ENCODE results near the gene PSG3.
"Not testable (repeated sequence)": the region's sequence is repeated elsewhere in the genome, so short reads cannot be mapped to it uniquely, and the experiment has no call there.

Gene PSG3

DNA sequence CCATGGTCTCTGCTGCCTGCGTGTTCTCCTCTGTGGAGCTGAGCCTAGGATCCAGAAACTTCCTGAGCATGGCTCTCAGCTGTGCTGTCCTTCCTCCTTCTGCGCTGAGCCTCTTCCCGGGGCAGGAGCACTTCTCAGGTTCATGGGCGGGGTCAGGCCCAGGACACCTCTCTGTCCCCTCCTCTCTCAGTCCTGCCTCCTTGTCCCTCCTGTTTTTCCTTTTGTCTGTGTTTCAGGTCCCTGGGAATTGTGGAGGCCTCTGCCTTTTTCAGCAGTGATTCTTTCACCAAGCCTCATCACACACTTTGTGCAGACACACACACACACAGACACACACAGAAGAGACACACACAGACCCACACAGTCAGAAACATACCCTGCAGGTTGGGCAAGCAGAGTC is at the start of gene PSG3:
Gene PSG3, minus strand, starts transcription at position 101 of the 400 bp plus-strand sequence. Its CDS starts 97 bp downstream, at position 4.
- not testable (repeated sequence) for DNase-seq (ENCODE audit: low spot score)

- DNase-seq (ENCODE audit: low spot score) = not testable (repeated sequence)
These were observed 48.5 kb upstream of the PSG3 start for GRCh38 chr19:42788766-42789165.

DNA sequence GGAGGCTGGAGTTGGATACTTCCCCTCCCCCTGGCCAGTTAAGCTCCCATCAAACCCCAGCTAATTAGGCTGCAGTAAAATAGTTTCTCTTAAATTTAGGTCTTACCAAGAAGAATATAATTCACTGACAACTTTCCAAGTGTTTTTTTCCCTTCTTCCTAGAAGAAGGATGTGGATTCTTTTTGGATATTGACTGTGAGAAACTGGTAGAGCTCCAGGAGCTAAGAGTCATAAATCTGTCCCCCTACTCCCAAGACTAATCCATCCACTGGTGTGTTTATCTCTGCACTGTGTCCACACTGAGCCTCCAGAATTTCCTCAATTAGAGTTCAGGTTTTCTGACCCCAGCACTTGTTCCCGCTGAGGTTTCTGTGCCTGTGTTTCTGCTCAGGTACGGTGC is 47.5 kb upstream of the PSG3 start:
- not testable (repeated sequence) for DNase-seq (ENCODE audit: low spot score)

GRCh38 chr19:42776750-42777612 is 36.7 kb upstream of the PSG3 start:
- DNase-seq (ENCODE audit: low spot score) = not testable (repeated sequence)

GRCh38 chr19:42774510-42775158 is 34.4 kb upstream of the PSG3 start:
- DNase-seq (ENCODE audit: low spot score) = not testable (repeated sequence)

DNA sequence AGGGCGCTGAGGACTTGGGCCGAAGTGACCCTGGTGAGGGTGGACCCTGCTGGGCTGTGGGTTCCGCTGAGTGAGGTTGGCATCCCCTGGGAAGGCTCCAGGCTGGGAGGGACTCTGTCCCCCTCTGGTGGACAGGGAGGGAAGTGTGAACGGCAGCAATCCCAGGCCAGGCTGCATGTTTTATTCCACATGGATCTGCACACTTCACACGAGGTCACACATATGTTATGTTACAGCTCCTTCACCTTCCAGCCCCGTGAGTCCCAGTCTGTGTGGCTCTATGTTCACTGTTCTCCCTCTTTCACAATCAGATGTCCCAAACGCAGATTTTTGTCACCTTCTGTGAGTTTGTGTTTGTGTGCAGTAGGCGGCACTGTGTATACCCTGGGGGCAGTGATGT is 27.0 kb upstream of the PSG3 start:
- not testable (repeated sequence) for DNase-seq (ENCODE audit: low spot score)

DNA sequence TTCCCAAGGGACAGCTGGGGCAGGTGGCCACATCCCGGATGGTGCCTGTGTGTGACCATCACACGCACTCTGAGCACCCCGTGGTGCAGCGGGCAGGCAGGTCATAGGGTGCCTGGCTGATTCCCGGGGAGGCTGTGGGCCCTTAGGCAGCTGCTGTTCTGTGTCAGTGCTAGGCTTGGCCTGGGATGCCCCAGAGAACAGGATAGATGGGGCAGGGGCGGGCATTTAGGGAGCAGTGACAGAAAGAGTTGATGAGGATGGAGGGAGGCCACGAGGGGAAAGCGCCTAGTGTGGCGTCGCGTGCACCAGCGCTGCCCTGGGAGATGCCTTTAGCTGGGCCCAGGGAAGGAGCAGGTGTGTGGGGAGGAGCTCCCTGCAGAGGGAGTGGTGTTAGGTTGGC is 26.6 kb upstream of the PSG3 start:
- DNase-seq (ENCODE audit: low spot score) = not testable (repeated sequence)

DNA sequence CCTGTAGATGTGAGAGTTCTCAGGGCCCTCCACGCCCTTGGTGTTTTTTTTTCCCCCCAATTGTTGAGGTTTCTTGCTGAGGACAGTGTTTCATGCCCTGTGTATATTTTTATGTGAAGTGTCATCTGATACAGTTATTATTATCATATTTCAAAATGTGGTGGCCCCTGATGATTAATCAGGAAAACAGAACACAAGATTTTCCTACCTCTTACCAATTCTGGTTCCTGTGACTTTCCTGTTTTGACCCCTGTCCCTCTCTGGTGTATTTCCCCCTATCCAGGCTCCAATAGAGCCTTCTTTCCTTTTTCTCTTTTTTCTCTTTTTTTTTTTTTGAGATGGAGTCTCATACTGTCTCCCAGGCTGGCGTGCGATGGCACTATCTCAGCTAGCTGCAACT is 24.6 kb upstream of the PSG3 start:
- no peak for DNase-seq (ENCODE audit: low spot score)

- DNase-seq (ENCODE audit: low spot score) = no peak
These were observed 22.5 kb upstream of the PSG3 start for GRCh38 chr19:42762789-42763188.

DNA sequence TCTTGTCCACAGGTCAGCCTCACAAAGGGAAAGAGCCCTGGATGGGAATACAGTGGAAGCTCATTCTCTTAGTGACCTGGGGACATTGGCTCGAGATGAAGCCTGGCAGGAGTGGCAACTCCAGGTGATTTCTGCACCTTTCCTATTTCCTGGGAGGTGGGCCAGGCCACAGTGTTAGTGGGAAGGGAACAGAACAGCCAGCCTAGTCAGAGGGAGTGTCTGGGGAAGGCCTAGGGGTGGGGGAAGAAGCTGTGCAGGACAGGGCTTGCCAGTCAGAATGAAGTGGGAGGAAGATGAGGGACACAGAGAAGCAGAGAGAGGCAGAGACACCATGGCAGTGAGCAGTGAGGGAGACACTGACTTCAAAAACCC is 21.6 kb upstream of the PSG3 start:
- not testable (repeated sequence) for DNase-seq (ENCODE audit: low spot score)

DNA sequence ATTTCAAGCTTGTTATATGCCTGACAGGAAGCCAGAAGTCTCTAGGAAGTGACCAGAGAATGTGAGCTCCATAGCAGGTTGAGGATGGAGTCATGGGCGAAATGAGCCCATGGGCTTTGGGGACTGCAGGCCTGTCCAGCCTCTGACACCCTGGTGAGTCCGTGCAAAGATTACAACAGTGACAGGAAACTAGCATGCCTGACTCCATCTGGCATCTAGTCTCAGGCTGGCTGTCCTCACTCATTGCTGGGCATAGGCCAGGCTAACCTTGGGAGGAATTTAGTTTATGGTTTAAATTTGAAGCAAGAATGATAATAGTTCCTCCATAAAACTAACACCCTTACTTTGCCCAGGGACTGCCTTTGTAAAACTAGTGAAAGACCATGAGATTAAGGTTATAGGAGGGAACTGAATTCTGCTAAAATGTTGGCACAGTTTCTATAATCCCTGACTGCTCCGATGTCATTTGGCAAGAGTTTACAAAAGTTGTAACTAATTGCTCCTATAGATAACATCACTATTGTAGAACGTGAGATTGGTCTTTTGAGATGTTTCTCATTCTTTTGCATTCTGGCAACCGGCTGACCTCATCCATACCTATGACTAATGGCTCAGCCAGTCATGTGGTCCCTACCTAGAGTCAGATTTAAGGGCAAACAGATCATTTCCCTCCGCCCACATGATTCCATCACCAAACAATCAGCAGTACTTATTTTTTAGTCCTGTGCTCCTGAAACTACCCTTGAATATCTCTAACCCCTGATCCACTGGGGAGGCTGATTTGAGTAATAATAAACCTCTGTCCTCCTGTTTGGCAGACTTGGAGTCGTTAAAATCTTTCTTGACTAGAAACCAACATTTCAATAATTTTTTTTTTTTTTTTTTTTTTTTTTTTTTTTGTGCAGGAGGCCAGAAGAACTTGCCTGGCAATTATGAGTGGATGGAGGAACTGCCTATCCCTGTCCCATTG is 21.0 kb upstream of the PSG3 start:
- peak; percentile 61 for DNase-seq (ENCODE audit: low spot score)

- not testable (repeated sequence) for DNase-seq (ENCODE audit: low spot score)
These were observed 18.4 kb upstream of the PSG3 start for GRCh38 chr19:42758667-42759066.

DNA sequence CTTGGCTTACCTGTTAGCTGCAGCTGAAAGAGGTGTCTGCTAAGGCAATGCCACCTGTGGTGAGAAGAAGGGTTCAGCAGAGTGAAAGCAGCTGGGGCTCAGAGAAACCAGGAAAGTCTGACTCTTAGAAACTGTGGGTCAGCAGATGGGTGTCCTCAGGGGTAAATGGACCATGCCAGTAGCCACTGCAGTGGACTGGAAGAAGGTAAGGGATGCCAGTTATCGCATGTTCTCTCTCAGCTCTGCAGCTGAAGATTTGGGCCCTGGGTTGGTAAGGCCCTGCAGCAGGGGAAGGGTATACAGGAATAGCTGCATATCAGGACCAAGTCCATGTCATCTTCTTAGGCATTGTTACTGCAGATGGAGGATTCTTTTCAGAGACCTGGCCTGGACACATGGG is 12.0 kb upstream of the PSG3 start:
- DNase-seq (ENCODE audit: low spot score) = not testable (repeated sequence)

GRCh38 chr19:42741726-42742607 is 1.7 kb upstream of the PSG3 start:
- DNase-seq (ENCODE audit: low spot score) = not testable (repeated sequence)

- DNase-seq (ENCODE audit: low spot score) = not testable (repeated sequence)
These were observed 2.7 kb downstream of the PSG3 start for GRCh38 chr19:42737581-42738011.

- DNase-seq (ENCODE audit: low spot score) = not testable (repeated sequence)
These were observed 11.9 kb downstream of the PSG3 start for GRCh38 chr19:42728341-42728740.

- not testable (repeated sequence) for DNase-seq (ENCODE audit: low spot score)
These were observed 26.3 kb downstream of the PSG3 start for GRCh38 chr19:42714000-42714399.

- not testable (repeated sequence) for DNase-seq (ENCODE audit: low spot score)
These were observed 27.5 kb downstream of the PSG3 start for GRCh38 chr19:42712753-42713152.

DNA sequence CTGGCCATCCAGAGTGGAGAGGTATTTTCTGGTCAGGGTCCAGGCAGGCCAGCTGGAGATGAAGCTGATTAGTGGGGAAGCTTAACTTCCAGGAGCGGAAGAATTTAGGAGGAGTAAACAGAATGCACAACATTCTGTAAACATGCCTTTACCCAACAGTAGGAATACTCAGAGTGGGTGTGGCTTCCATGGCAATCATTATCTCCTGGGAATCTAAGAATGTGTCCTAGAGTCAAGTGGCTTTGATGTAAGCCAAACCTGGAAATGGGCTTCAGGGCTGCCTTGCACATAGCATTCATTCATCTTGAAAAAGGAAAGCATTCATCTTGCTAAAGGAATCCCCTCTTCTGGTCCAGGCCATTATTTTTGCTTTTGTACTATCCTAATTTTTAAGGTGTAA is 29.3 kb downstream of the PSG3 start:
- DNase-seq (ENCODE audit: low spot score) = not testable (repeated sequence)

- no peak for DNase-seq (ENCODE audit: low spot score)
These were observed 42.4 kb downstream of the PSG3 start for GRCh38 chr19:42697884-42698283.

Measured in COLO829 (cell line).